Pancreas (tissue), 10 donors: ENCODE measurements around the gene VRK3. TPM values are rescaled to one million over a fixed set of nuclear protein-coding genes. Genes with fewer than 3 reads are reported as not detected.
A peak's percentile ranks its signal among the peaks of the same experiment; 100 is the strongest.

Experiments
- ATAC-seq, 4 donors: fragments of 200-7000 bp; cut with Tn5 transposase; one replicate each; pipeline versions ENCODE4 v1.8.0 to v1.9.1; 2020; ENCODE audit warnings: mild to moderate bottlenecking in 4 of 4, moderate library complexity in 4 of 4
- DNase-seq, 6 donors: peaks; one replicate each; pipeline ENCODE4 v3.0.0-alpha.2; 2020
- FAIRE-seq: peaks from 2 replicates; lab custom pipeline; 2012; peaks lifted over from hg19 to GRCh38; lab: Jason Lieb, UNC
- H3K27ac ChIP-seq, 4 donors: fragments of 200-600 bp; sonication (generic); 1 replicate in 3 of 4; 2 replicates in 1 of 4; pipeline versions ENCODE4 v1.5.0 to v1.8.0; 2020
- H3K27me3 ChIP-seq, 4 donors: fragments of 200-600 bp; one replicate each; pipeline ENCODE4 v1.8.0; 2021
- H3K36me3 ChIP-seq, 3 donors: fragments of 200-600 bp; sonication (generic) in 1 of 3; one replicate each; pipeline versions ENCODE4 v1.5.0 to v1.8.0; 2020 to 2021
- H3K4me1 ChIP-seq, 3 donors: fragments of 200-600 bp; one replicate each; pipeline ENCODE4 v1.8.0; 2021
- H3K4me3 ChIP-seq, 4 donors: fragments of 200-600 bp; sonication (generic) in 2 of 4; one replicate each; pipeline versions ENCODE4 v1.5.0 to v1.8.0; 2020 to 2021
- H3K9me3 ChIP-seq, 4 donors: fragments of 200-600 bp; one replicate each; pipeline ENCODE4 v1.8.0; 2021
- CTCF ChIP-seq, 4 donors: fragments of 200-600 bp; sonication (generic) in 3 of 4; IDR thresholded peaks; one replicate each; pipeline versions ENCODE4 v1.5.0 to v1.8.0; 2021; ENCODE audit warnings: antibody characterized with exemption in 4 of 4
- WGBS, 2 donors: extraction: QIAGEN DNeasy Blood & Tissue Kit; methylation state at CpG; one replicate each; pipeline ENCODE4 v1.1.7; 2013; 5-methylcytosine and 5-hydroxymethylcytosine counted together
- intact Hi-C, 3 donors: fragments of 100-400 bp; cut with DNase I; formaldehyde crosslinking; loops; one replicate each; pipeline versions ENCODE4 v1.11.1 to v1.14.2; 2022
- polyA plus RNA-seq, 2 donors: library from polyadenylated mRNA; stranded (reverse); fragments of 200-250 nt; gene quantifications; one replicate each; pipeline ENCODE4 v1.2.3, GENCODE V29; 2013
- total RNA-seq, 6 donors: library from RNA; stranded (reverse); fragmentation: NEBNext Ultra II Directional in 4 of 6; extraction: Animal tissue kit (Norgen Biotek cat#: 25700) in 4 of 6; gene quantifications; one replicate each; pipeline versions ENCODE4 v1.2.1 to v1.2.4, GENCODE V29; 2021 to 2023
- donor health status: healthy with polysubstance abuse.
- donor health status: DM: no; HTN: no; CAD: no; lungs with moderate emphysema.
- donor health status: DM: no; HTN: no; CAD: no.
- donor health status: control.
- donor health status: control.
- donor health status: Bipolar disorder and iron deficiency.
- donor health status: DM: yes; HTN: yes; CAD: no.
- donor health status: DM: no; HTN: no; CAD: no.
- donor health status: DM: no; HTN: no; CAD: no.
- donor health status: DM: yes; HTN: yes; CAD: no.

The VRK3 gene
- total and polyA plus RNA-seq, 8 donors, result 14.4 to 32.4 (median 17.9) TPM

- Histone ChIP-seq H3K36me3 (peaks cover 0 to 13% (median 5%) of the 10 kb centered on the region in 3 donors), H3K4me1 (peaks cover 0 to 9% (median 0%) of the 10 kb centered on the region in 3 donors), H3K9me3 (no peaks in the 10 kb centered on the region), H3K27ac (no peak overlapping the region), H3K27me3 (no peaks in the 10 kb centered on the region), H3K4me3 (no peak overlapping the region)
- ATAC-seq (no peak), FAIRE-seq (no peak), DNase-seq (no peak)
- TF ChIP-seq CTCF (IDR thresholded peaks at IDR 0.05), result no peak
- intact Hi-C loops, result no loop called here
- 84 to 94% methylated on average over 10 of the region's 10 CpGs for WGBS, 2 donors
Observed at GRCh38 chr19:49986354-49986753, 38.8 kb downstream of the VRK3 start.

- Histone ChIP-seq H3K27me3 (no peaks in the 10 kb centered on the region), H3K4me1 (peaks cover 0 to 9% (median 0%) of the 10 kb centered on the region in 3 donors), H3K9me3 (no peaks in the 10 kb centered on the region), H3K27ac (no peak overlapping the region), H3K36me3 (peaks cover 0 to 13% (median 5%) of the 10 kb centered on the region in 3 donors), H3K4me3 (no peak overlapping the region)
- intact Hi-C loops, result loop anchor here in 1 of 3 donors (2.0 kb wide), 1 partner anchor 49 kb away; no protein-coding TSS in a partner anchor
- ATAC-seq (no peak), FAIRE-seq (no peak), DNase-seq (no peak)
- no peak for TF ChIP-seq CTCF (IDR thresholded peaks at IDR 0.05)
- WGBS, 2 donors, result 86 to 93% methylated on average over 3 of the region's 3 CpGs
Observed at GRCh38 chr19:49985871-49986270, 39.3 kb downstream of the VRK3 start.

GRCh38 chr19:49984491-49984890 is 40.7 kb downstream of the VRK3 start:
- no peak overlapping the region for H3K4me3 ChIP-seq
- H3K36me3 ChIP-seq, result peaks cover 0 to 9% (median 5%) of the 10 kb centered on the region in 3 donors
- DNase-seq (no peak), ATAC-seq (no peak), FAIRE-seq (no peak)
- H3K9me3 ChIP-seq, result no peaks in the 10 kb centered on the region
- TF ChIP-seq CTCF (IDR thresholded peaks at IDR 0.05), result no peak
- peaks cover 0 to 9% (median 0%) of the 10 kb centered on the region in 3 donors for H3K4me1 ChIP-seq
- 83 to 84% methylated on average over 11 of the region's 11 CpGs for WGBS, 2 donors
- intact Hi-C loops, result loop anchor here in 2 of 3 donors (2.0 to 5.0 kb wide), 2 partner anchors 47 to 48 kb away; no protein-coding TSS in a partner anchor
- H3K27ac ChIP-seq, result no peak overlapping the region
- H3K27me3 ChIP-seq, result no peaks in the 10 kb centered on the region

GRCh38 chr19:49983645-49984229 is 41.4 kb downstream of the VRK3 start:
- no peak overlapping the region for H3K27ac ChIP-seq
- no peaks in the 10 kb centered on the region for H3K27me3 ChIP-seq
- TF ChIP-seq CTCF (IDR thresholded peaks at IDR 0.05), result peak; percentile 69 to 89 (median 80)
- H3K4me1 ChIP-seq, result peaks cover 0 to 9% (median 0%) of the 10 kb centered on the region in 3 donors
- H3K36me3 ChIP-seq, result peaks cover 0 to 5% (median 5%) of the 10 kb centered on the region in 3 donors
- WGBS, 2 donors, result 31 to 37% methylated on average over 10 of the region's 10 CpGs
- peak; percentile 53 to 74 (median 70) for ATAC-seq
- no peak overlapping the region for H3K4me3 ChIP-seq
- FAIRE-seq, result no peak
- H3K9me3 ChIP-seq, result no peaks in the 10 kb centered on the region
- DNase-seq, result peak in 5 of 6 donors; percentile 35 to 88 (median 68)
- intact Hi-C loops, result loop anchor here in 2 of 3 donors (2.0 to 5.0 kb wide), 2 partner anchors 46 to 47 kb away; no protein-coding TSS in a partner anchor
